Fibroblast of the aortic adventitia (primary cell): ENCODE measurements around the gene PIM3. TPM values are rescaled to one million over a fixed set of nuclear protein-coding genes. Genes with fewer than 3 reads are reported as not detected.
A peak's percentile ranks its signal among the peaks of the same experiment; 100 is the strongest.

Experiments
- DNase-seq: peaks from one replicate; pipeline ENCODE4 v3.0.0-alpha.2; 2010; ENCODE audit warnings: low read depth
- H3K4me3 ChIP-seq: 2 replicates; pipeline ENCODE4 v1.5.1; 2011; ENCODE audit warnings: low read depth, mild to moderate bottlenecking, control low read depth, low read length, moderate library complexity
- CTCF ChIP-seq: IDR thresholded peaks from 2 replicates; pipeline ENCODE4 v1.5.1; 2011; ENCODE audit warnings: mild to moderate bottlenecking, low read length, control low read depth, inconsistent platforms; ENCODE audit not compliant: insufficient read depth
- total RNA-seq: library from RNA; depleted of rRNA; stranded (reverse); fragments of >200 nt; gene quantifications from 2 replicates; pipeline ENCODE4 v1.2.3, GENCODE V29; 2012; ENCODE audit warnings: low replicate concordance

PIM3 gene
- total RNA-seq, 1 donor: 15.2 TPM

- no peak for TF ChIP-seq CTCF
- no peak overlapping the region for H3K4me3 ChIP-seq
- no peak for DNase-seq
Observed at GRCh38 chr22:49998718-49999062, 38.1 kb downstream of the PIM3 start.

GRCh38 chr22:49999063-49999945 is 38.7 kb downstream of the PIM3 start:
- peak overlapping the region; percentile 25 for H3K4me3 ChIP-seq
- no peak for DNase-seq
- no peak for TF ChIP-seq CTCF

- no peak overlapping the region for H3K4me3 ChIP-seq
- no peak for DNase-seq
- no peak for TF ChIP-seq CTCF
Observed at GRCh38 chr22:49999946-50000586, 39.5 kb downstream of the PIM3 start.

GRCh38 chr22:50000587-50001387 is 40.2 kb downstream of the PIM3 start:
- no peak overlapping the region for H3K4me3 ChIP-seq
- no peak for DNase-seq
- no peak for TF ChIP-seq CTCF

- no peak for TF ChIP-seq CTCF
- no peak for DNase-seq
- no peak overlapping the region for H3K4me3 ChIP-seq
Observed at GRCh38 chr22:50001388-50002231, 41.0 kb downstream of the PIM3 start.

GRCh38 chr22:50002791-50003190 is 42.2 kb downstream of the PIM3 start:
- H3K4me3 ChIP-seq: no peak overlapping the region
- no peak for TF ChIP-seq CTCF
- no peak for DNase-seq
